Esophagus squamous epithelium (tissue), 5 donors: ENCODE measurements around the gene MATN3. TPM values are rescaled to one million over a fixed set of nuclear protein-coding genes. Genes with fewer than 3 reads are reported as not detected.

Source experiments
- DNase-seq: peaks from one replicate; lab custom pipeline; 2025; lab: John Stamatoyannopoulos, UW
- H3K27ac ChIP-seq, 4 donors: fragments of 200-600 bp; sonication (generic); one replicate each; pipeline ENCODE4 v1.5.1; 2016 to 2019; ENCODE audit warnings: mild to moderate bottlenecking in 1 of 4
- H3K27me3 ChIP-seq, 4 donors: fragments of 200-600 bp; sonication (generic); 1 replicate in 3 of 4; 2 replicates in 1 of 4; pipeline versions ENCODE4 v1.5.1 to v1.6.0; 2017 to 2021; ENCODE audit warnings: antibody characterized with exemption in 1 of 4
- H3K36me3 ChIP-seq, 3 donors: fragments of 200-600 bp; sonication (generic); one replicate each; pipeline ENCODE4 v1.5.1; 2016 to 2019
- H3K4me1 ChIP-seq, 3 donors: fragments of 200-600 bp; sonication (generic); one replicate each; pipeline ENCODE4 v1.5.1; 2017 to 2019
- H3K4me3 ChIP-seq, 4 donors: fragments of 200-600 bp; sonication (generic); 1 replicate in 3 of 4; 2 replicates in 1 of 4; pipeline ENCODE4 v1.5.1; 2016 to 2019; ENCODE audit warnings: mild to moderate bottlenecking in 2 of 4, moderate library complexity in 1 of 4
- H3K9me3 ChIP-seq, 3 donors: fragments of 200-600 bp; sonication (generic); one replicate each; pipeline ENCODE4 v1.5.1; 2016 to 2019
- CTCF ChIP-seq, 6 experiments: fragments of 450-650 bp in 4 of 6; fragments of 200-600 bp in 2 of 6; sonication (generic) in 2 of 6; IDR thresholded peaks; one replicate each; pipeline ENCODE4 v1.5.1; 2016 to 2019; ENCODE audit warnings: antibody characterized with exemption in 6 of 6, mild to moderate bottlenecking in 4 of 6, moderate library complexity in 4 of 6
- POLR2A ChIP-seq, 4 donors: fragments of 450-650 bp; IDR thresholded peaks; one replicate each; pipeline ENCODE4 v1.6.1; 2017; ENCODE audit warnings: antibody characterized with exemption in 4 of 4, mild to moderate bottlenecking in 4 of 4, moderate library complexity in 3 of 4
- WGBS, 2 donors: methylation state at CpG; one replicate each; pipeline ENCODE4 v1.1.5; 2018; 5-methylcytosine and 5-hydroxymethylcytosine counted together
- intact Hi-C: fragments of 100-400 bp; cut with DNase I; formaldehyde crosslinking; loops from one replicate; pipeline ENCODE4 v1.15.0; 2022
- total RNA-seq, 4 donors: library from RNA; depleted of rRNA; stranded (reverse); fragments of >200 nt; gene quantifications; one replicate each; pipeline ENCODE4 v1.1.0, GENCODE V29; 2016
- donor health status: DM: yes; HTN: yes; CAD: no.

MATN3 gene
- total RNA-seq, 4 donors from 2014 or later: 0.45 to 1.3 (median 0.92) TPM; not detected in 1

GRCh38 chr2:20021405-20022009 is 9.0 kb upstream of the MATN3 start:
- Histone ChIP-seq H3K36me3 (no peaks in the 10 kb centered on the region), H3K9me3 (peaks cover 0 to 11% (median 6%) of the 10 kb centered on the region in 3 donors), H3K4me3 (no peak overlapping the region), H3K27ac (no peak overlapping the region), H3K27me3 (no peaks in the 10 kb centered on the region), H3K4me1 (no peaks in the 10 kb centered on the region)
- intact Hi-C loops: no loop called here
- no peak for DNase-seq
- WGBS, 2 donors: 60 to 72% methylated on average over 3 of the region's 3 CpGs
- TF ChIP-seq POLR2A (IDR thresholded peaks at IDR 0.05) (no peak), CTCF (IDR thresholded peaks at IDR 0.05) (no peak)

- Histone ChIP-seq H3K4me3 (no peak overlapping the region), H3K36me3 (no peaks in the 10 kb centered on the region), H3K9me3 (peaks cover 0 to 11% (median 6%) of the 10 kb centered on the region in 3 donors), H3K4me1 (no peaks in the 10 kb centered on the region), H3K27ac (no peak overlapping the region), H3K27me3 (no peaks in the 10 kb centered on the region)
- intact Hi-C loops: no loop called here
- TF ChIP-seq CTCF (IDR thresholded peaks at IDR 0.05) (no peak), POLR2A (IDR thresholded peaks at IDR 0.05) (no peak)
- WGBS, 2 donors: 75 to 81% methylated on average over 4 of the region's 4 CpGs
- no peak for DNase-seq
These were observed 7.3 kb upstream of the MATN3 start for GRCh38 chr2:20019747-20020146.

GRCh38 chr2:20018601-20019152 is 6.2 kb upstream of the MATN3 start:
- H3K4me1 ChIP-seq: no peaks in the 10 kb centered on the region
- intact Hi-C loops: no loop called here
- H3K36me3 ChIP-seq: no peaks in the 10 kb centered on the region
- TF ChIP-seq POLR2A (IDR thresholded peaks at IDR 0.05) (no peak), CTCF (IDR thresholded peaks at IDR 0.05) (no peak)
- no peak for DNase-seq
- 100% methylated on average over 1 of the region's 2 CpGs for WGBS, 2 donors
- H3K9me3 ChIP-seq: peaks cover 0 to 11% (median 6%) of the 10 kb centered on the region in 3 donors
- no peak overlapping the region for H3K4me3 ChIP-seq
- H3K27me3 ChIP-seq: peaks cover 0 to 1% (median 0%) of the 10 kb centered on the region in 4 donors
- no peak overlapping the region for H3K27ac ChIP-seq

DNA sequence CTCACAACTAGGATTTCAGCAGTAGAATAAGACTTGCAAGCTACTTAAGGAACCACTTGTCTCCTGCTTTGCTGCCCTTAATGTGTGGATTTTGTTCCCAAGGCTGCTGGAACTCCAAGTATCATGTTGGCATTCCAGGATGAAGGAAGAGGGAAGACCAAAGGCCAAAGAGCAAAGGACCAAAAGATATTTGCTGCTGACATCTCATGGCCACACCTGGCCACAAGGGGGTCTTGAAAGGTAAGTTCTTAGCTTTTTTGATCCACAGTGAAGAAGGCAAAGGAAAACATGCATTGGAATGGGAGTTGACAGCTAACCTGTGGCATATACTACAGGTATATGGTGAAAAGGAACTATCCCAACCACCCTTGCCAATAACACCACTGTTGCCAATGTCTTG is 3.9 kb upstream of the MATN3 start:
- no peak overlapping the region for H3K27ac ChIP-seq
- no peak for DNase-seq
- peaks cover 0 to 7% (median 3%) of the 10 kb centered on the region in 3 donors for H3K9me3 ChIP-seq
- H3K36me3 ChIP-seq: no peaks in the 10 kb centered on the region
- H3K4me3 ChIP-seq: no peak overlapping the region
- intact Hi-C loops: no loop called here
- peaks cover 0 to 19% (median 12%) of the 10 kb centered on the region in 3 donors for H3K4me1 ChIP-seq
- H3K27me3 ChIP-seq: peaks cover 0 to 24% (median 0%) of the 10 kb centered on the region in 4 donors
- TF ChIP-seq POLR2A (IDR thresholded peaks at IDR 0.05) (no peak), CTCF (IDR thresholded peaks at IDR 0.05) (no peak)

GRCh38 chr2:20015482-20016083 is 3.1 kb upstream of the MATN3 start:
- DNase-seq: no peak
- Histone ChIP-seq H3K4me3 (no peak overlapping the region), H3K27me3 (peaks cover 0 to 29% (median 0%) of the 10 kb centered on the region in 4 donors), H3K36me3 (no peaks in the 10 kb centered on the region), H3K27ac (no peak overlapping the region), H3K4me1 (peaks cover 0 to 19% (median 12%) of the 10 kb centered on the region in 3 donors), H3K9me3 (no peaks in the 10 kb centered on the region)
- intact Hi-C loops: no loop called here
- 10 to 26% methylated on average over 2 of the region's 2 CpGs for WGBS, 2 donors
- TF ChIP-seq CTCF (IDR thresholded peaks at IDR 0.05) (peak; percentile 48 to 69 (median 54)), POLR2A (IDR thresholded peaks at IDR 0.05) (no peak)
